HUES6 (cell line): ENCODE results near the gene ZNF66.
A peak's percentile ranks its signal among the peaks of the same experiment; 100 is the strongest.
"Not testable (repeated sequence)": the region's sequence is repeated elsewhere in the genome, so short reads cannot be mapped to it uniquely, and the experiment has no call there.

Source experiments
- H3K27ac ChIP-seq: 2 replicates; pipeline ENCODE4 v1.7.0; 2013; ENCODE audit warnings: low read depth, mild to moderate bottlenecking, low read length, inconsistent platforms
- H3K27me3 ChIP-seq: 2 replicates; pipeline ENCODE4 v1.6.1; 2013; ENCODE audit warnings: low read length; ENCODE audit not compliant: control insufficient read depth, insufficient read depth
- H3K36me3 ChIP-seq: 2 replicates; pipeline ENCODE4 v1.6.1; 2013; ENCODE audit warnings: low read length; ENCODE audit not compliant: control insufficient read depth, insufficient read depth
- H3K4me1 ChIP-seq: 2 replicates; pipeline ENCODE4 v1.6.1; 2013; ENCODE audit warnings: low read length; ENCODE audit not compliant: control insufficient read depth, insufficient read depth
- H3K4me3 ChIP-seq: 2 replicates; pipeline ENCODE4 v1.5.1; 2013; ENCODE audit warnings: low read depth, low read length
- H3K9ac ChIP-seq: one replicate; pipeline ENCODE4 v1.6.1; 2013; ENCODE audit warnings: mild to moderate bottlenecking, low read length
- H3K9me3 ChIP-seq: 2 replicates; pipeline ENCODE4 v1.6.1; 2013; ENCODE audit warnings: low read depth, low read length; ENCODE audit not compliant: control insufficient read depth, insufficient read depth

ZNF66 gene

GRCh38 chr19:20776083-20777076, at the start of gene ZNF66:
ZNF66 (plus strand) TSS chr19:20776304; CDS start chr19:20776448, 144 bp downstream.
- Histone ChIP-seq H3K27me3 (no peaks in the 10 kb centered on the region), H3K9ac (peak within 1 kb of the TSS; percentile 86), H3K27ac (peak within 1 kb of the TSS; percentile 29; the same call in 1 of the 2 replicates), H3K36me3 (0 out of 2 replicates have a peak, but pooled peaks cover 4% of the 10 kb centered on the region), H3K9me3 (peaks cover 5% of the 10 kb centered on the region; the same call in 1 of the 2 replicates), H3K4me3 (peak within 1 kb of the TSS; percentile 74), H3K4me1 (no peaks in the 10 kb centered on the region)

- H3K4me3 ChIP-seq, H3K9ac ChIP-seq, H3K27ac ChIP-seq, H3K4me1 ChIP-seq, H3K27me3 ChIP-seq, H3K36me3 ChIP-seq: not testable (repeated sequence)
- H3K9me3 ChIP-seq, result peaks cover 16% of the 10 kb centered on the region
These were observed 25.9 kb upstream of the ZNF66 start for GRCh38 chr19:20750169-20750568.

- not testable (repeated sequence) for H3K9me3 ChIP-seq, H3K9ac ChIP-seq, H3K36me3 ChIP-seq
These were observed 23.8 kb upstream of the ZNF66 start for GRCh38 chr19:20752291-20752690.

GRCh38 chr19:20769225-20769736, 6.8 kb upstream of the ZNF66 start:
- H3K27ac ChIP-seq, H3K9ac ChIP-seq, H3K4me3 ChIP-seq, H3K4me1 ChIP-seq, H3K27me3 ChIP-seq, H3K36me3 ChIP-seq: not testable (repeated sequence)
- peaks cover 19% of the 10 kb centered on the region for H3K9me3 ChIP-seq

More at GRCh38 chr19:20752291-20752690, 23.8 kb upstream of the ZNF66 start:
- not testable (repeated sequence) for H3K27me3 ChIP-seq, H3K27ac ChIP-seq, H3K4me1 ChIP-seq, H3K4me3 ChIP-seq

GRCh38 chr19:20787786-20788185, 11.7 kb downstream of the ZNF66 start:
- Histone ChIP-seq H3K9me3 (peaks cover 25% of the 10 kb centered on the region; the same call in 1 of the 2 replicates), H3K4me3 (no peak overlapping the region), H3K9ac (no peak overlapping the region), H3K27me3 (no peaks in the 10 kb centered on the region), H3K4me1 (no peaks in the 10 kb centered on the region), H3K27ac (no peak overlapping the region), H3K36me3 (peaks cover 13% of the 10 kb centered on the region; the same call in 1 of the 2 replicates)

GRCh38 chr19:20791806-20792205, 15.7 kb downstream of the ZNF66 start:
- Histone ChIP-seq H3K27me3 (no peaks in the 10 kb centered on the region), H3K4me3 (no peak overlapping the region), H3K27ac (no peak overlapping the region), H3K36me3 (peaks cover 22% of the 10 kb centered on the region), H3K9ac (no peak overlapping the region), H3K9me3 (peaks cover 29% of the 10 kb centered on the region), H3K4me1 (no peaks in the 10 kb centered on the region)

GRCh38 chr19:20806311-20807262, 30.5 kb downstream of the ZNF66 start:
- H3K9ac ChIP-seq, H3K4me1 ChIP-seq, H3K27me3 ChIP-seq, H3K27ac ChIP-seq, H3K4me3 ChIP-seq: not testable (repeated sequence)
- H3K36me3 ChIP-seq, result peaks cover 11% of the 10 kb centered on the region; the same call in 1 of the 2 replicates
- peaks cover 54% of the 10 kb centered on the region for H3K9me3 ChIP-seq

- no peak overlapping the region for H3K4me3 ChIP-seq
- no peak overlapping the region for H3K27ac ChIP-seq
- no peaks in the 10 kb centered on the region for H3K36me3 ChIP-seq
- H3K4me1 ChIP-seq, result no peaks in the 10 kb centered on the region
- no peaks in the 10 kb centered on the region for H3K27me3 ChIP-seq
- peaks cover 38% of the 10 kb centered on the region for H3K9me3 ChIP-seq
- no peak overlapping the region for H3K9ac ChIP-seq
These were observed 64.3 kb downstream of the ZNF66 start for GRCh38 chr19:20840371-20840770.
